Measurements from ENCODE around the gene PPME1.

Gene PPME1

DNA sequence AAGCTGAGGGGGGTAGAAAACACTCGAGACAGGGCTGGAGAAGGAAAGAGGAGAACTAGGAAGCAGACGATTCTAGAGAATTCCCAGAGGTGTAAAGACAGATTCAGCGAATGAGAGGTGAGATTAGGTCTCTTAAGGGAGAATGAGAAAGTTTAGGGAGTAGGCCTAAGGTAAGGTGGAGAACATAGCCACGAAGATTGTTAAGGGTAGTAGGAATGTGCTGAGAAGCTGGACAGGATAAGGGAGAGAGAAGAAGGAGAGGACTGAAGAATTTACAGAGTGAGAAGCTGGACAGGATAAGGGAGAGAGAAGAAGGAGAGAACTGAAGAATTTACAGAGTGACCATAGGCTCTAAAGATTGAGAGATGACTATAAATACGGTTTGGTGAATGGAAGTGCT, 908 bp downstream of the PPME1 start:
- Histone ChIP-seq H3K36me3 (ENCODE audit: insufficient read depth) (no peaks in the 10 kb centered on the region; the same call in 1 of the 2 replicates), H3K4me1 (ENCODE audit: low read depth, poor library complexity, severe bottlenecking) (peaks cover 19% of the 10 kb centered on the region), H3K79me2 (ENCODE audit: insufficient read depth, low read depth) (peaks cover 22% of the 10 kb centered on the region; the same call in 1 of the 2 replicates), H3K27me3 (ENCODE audit: insufficient read depth, low read depth) (no peaks in the 10 kb centered on the region), H3K4me3 (IDR thresholded peaks at IDR 0.05; ENCODE audit: insufficient read depth, low read depth, low read length) (no peak overlapping the region), H3K27ac (no peak overlapping the region), H2AFZ (ENCODE audit: low read depth) (peak overlapping the region; percentile 93; the same call in 1 of the 2 replicates), H3K4me2 (peak overlapping the region; percentile 80), H4K20me1 (ENCODE audit: insufficient read depth) (peaks cover 4% of the 10 kb centered on the region; the same call in 1 of the 2 replicates), H3K9ac (no peak overlapping the region; the same call in 1 of the 2 replicates)
- TF ChIP-seq, protein P1, sequence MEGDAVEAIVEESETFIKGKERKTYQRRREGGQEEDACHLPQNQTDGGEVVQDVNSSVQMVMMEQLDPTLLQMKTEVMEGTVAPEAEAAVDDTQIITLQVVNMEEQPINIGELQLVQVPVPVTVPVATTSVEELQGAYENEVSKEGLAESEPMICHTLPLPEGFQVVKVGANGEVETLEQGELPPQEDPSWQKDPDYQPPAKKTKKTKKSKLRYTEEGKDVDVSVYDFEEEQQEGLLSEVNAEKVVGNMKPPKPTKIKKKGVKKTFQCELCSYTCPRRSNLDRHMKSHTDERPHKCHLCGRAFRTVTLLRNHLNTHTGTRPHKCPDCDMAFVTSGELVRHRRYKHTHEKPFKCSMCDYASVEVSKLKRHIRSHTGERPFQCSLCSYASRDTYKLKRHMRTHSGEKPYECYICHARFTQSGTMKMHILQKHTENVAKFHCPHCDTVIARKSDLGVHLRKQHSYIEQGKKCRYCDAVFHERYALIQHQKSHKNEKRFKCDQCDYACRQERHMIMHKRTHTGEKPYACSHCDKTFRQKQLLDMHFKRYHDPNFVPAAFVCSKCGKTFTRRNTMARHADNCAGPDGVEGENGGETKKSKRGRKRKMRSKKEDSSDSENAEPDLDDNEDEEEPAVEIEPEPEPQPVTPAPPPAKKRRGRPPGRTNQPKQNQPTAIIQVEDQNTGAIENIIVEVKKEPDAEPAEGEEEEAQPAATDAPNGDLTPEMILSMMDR (conservative IDR thresholded peaks at IDR 0.05; ENCODE audit: low read depth, low read length), result no peak

DNA sequence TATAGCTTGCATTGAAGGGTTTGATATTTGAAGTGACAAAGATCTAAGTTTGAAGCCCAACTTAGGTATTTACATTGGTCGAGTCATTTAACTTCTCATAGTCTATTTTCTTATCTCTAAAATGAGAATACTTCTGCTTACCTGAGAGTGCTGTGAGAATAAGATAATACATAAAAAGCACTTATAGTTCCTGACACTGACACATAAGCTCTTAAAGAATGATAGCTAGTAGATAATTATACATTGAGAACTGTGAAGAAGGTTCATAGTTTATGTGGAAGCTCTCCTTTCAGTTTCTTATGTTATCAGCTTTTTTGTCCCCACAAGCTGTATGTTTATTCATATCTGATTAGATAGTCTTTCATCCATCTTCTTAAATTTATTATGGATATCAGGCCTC, 4.8 kb downstream of the PPME1 start:
- Histone ChIP-seq H3K4me2 (no peak overlapping the region), H3K36me3 (ENCODE audit: insufficient read depth) (no peaks in the 10 kb centered on the region), H3K4me1 (ENCODE audit: low read depth, poor library complexity, severe bottlenecking) (peaks cover 7% of the 10 kb centered on the region), H4K20me1 (ENCODE audit: insufficient read depth) (peaks cover 4% of the 10 kb centered on the region; the same call in 1 of the 2 replicates), H3K79me2 (ENCODE audit: insufficient read depth, low read depth) (no peaks in the 10 kb centered on the region), H2AFZ (ENCODE audit: low read depth) (no peak overlapping the region), H3K27ac (no peak overlapping the region), H3K27me3 (ENCODE audit: insufficient read depth, low read depth) (no peaks in the 10 kb centered on the region), H3K4me3 (IDR thresholded peaks at IDR 0.05; ENCODE audit: insufficient read depth, low read depth, low read length) (no peak overlapping the region), H3K9ac (no peak overlapping the region)
- TF ChIP-seq, protein P1 (conservative IDR thresholded peaks at IDR 0.05; ENCODE audit: low read depth, low read length), result no peak

DNA sequence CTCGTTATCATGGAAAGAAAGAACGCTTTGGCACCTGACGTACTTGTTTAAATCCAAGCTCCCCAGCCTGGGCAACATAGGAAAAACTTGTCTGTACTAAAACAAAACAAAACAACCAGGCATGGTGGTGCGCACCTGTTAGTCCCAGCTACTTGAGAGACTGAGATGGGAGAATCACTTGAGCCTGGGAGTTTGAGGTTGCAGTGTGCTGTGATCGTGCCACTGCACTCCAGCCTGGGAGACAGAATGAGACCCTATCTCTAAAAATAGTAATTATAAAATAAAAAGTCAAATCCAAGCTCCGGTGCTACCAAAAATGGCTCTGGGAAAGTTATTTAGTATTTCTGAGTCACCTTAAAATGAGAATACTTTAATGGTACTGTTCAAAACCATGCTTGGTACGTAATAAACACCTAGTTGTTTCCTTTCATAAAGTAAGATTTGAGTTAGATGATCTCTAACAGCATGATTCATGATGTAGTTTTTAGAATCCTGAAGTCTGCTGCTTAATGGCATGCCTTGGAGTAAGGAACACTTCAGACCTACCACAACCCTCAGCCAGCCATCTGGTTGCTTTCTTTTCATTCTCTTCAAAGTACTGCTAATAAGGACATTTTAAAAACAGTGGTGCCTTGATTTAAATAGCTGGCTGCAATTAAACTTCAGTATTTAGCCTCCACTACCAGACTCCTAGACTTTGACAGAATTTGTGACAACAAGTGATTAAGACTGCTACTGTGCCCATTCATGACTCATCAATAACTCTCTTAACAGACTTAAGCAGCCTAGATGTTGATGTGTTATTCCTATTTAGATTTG, 8.4 kb downstream of the PPME1 start:
- Histone ChIP-seq H2AFZ (ENCODE audit: low read depth) (no peak overlapping the region), H3K4me3 (IDR thresholded peaks at IDR 0.05; ENCODE audit: insufficient read depth, low read depth, low read length) (no peak overlapping the region), H3K36me3 (ENCODE audit: insufficient read depth) (no peaks in the 10 kb centered on the region), H3K4me1 (ENCODE audit: low read depth, poor library complexity, severe bottlenecking) (peaks cover 5% of the 10 kb centered on the region), H3K79me2 (ENCODE audit: insufficient read depth, low read depth) (no peaks in the 10 kb centered on the region), H3K27ac (no peak overlapping the region), H3K9ac (no peak overlapping the region), H3K4me2 (no peak overlapping the region), H4K20me1 (ENCODE audit: insufficient read depth) (no peaks in the 10 kb centered on the region), H3K27me3 (ENCODE audit: insufficient read depth, low read depth) (no peaks in the 10 kb centered on the region)
- TF ChIP-seq, protein P1 (conservative IDR thresholded peaks at IDR 0.05; ENCODE audit: low read depth, low read length), result no peak

DNA sequence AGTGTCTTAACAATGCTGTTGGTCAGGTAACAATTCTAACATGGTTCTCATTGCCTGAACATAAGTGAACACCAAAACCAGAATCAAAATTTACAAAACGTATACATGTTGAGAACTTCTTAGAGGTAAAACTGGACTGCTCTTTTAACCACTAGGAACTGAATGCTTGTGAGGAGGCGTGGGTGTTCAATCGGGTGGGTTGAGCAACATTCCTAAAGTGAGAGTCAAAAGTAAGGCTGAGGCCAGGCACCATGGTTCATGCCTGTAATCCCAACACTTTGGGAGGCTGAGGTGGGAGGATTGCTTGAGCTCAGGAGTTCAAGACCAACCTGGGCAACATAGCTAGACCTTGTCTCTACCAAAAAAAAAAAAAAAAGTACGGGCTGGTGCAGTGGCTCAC, 11.5 kb downstream of the PPME1 start:
- H3K27me3 ChIP-seq (ENCODE audit: insufficient read depth, low read depth), result no peaks in the 10 kb centered on the region
- no peaks in the 10 kb centered on the region for H3K79me2 ChIP-seq (ENCODE audit: insufficient read depth, low read depth)

More for the DNA sequence above, 11.5 kb downstream of the PPME1 start:
- Histone ChIP-seq H3K4me1 (ENCODE audit: low read depth, poor library complexity, severe bottlenecking) (peaks cover 37% of the 10 kb centered on the region), H3K36me3 (ENCODE audit: insufficient read depth) (no peaks in the 10 kb centered on the region), H3K9ac (no peak overlapping the region), H3K4me3 (IDR thresholded peaks at IDR 0.05; ENCODE audit: insufficient read depth, low read depth, low read length) (no peak overlapping the region), H3K4me2 (no peak overlapping the region), H2AFZ (ENCODE audit: low read depth) (no peak overlapping the region), H3K27ac (no peak overlapping the region), H4K20me1 (ENCODE audit: insufficient read depth) (peaks cover 3% of the 10 kb centered on the region; the same call in 1 of the 2 replicates)
- TF ChIP-seq, protein P1 (conservative IDR thresholded peaks at IDR 0.05; ENCODE audit: low read depth, low read length), result no peak
